IMR-90 (cell line): ENCODE measurements around the gene EGFR. TPM values are rescaled to one million over a fixed set of nuclear protein-coding genes. Genes with fewer than 3 reads are reported as not detected.

Experiments
- ATAC-seq: fragments of 200-7000 bp; cut with Tn5 transposase; 2 replicates; pipeline ENCODE4 v1.9.1; 2020; ENCODE audit warnings: low read depth, mild to moderate bottlenecking, moderate library complexity
- BruUV-seq: library from RNA; stranded (reverse); fragments of 400-500 nt; replicated peaks from 2 replicates; lab custom pipeline; 2021; lab: Mats Ljungman, UMichigan
- CTCF ChIA-PET: fragments of 300-600 bp; formaldehyde crosslinking; extraction: SDS; loops from one replicate; lab custom pipeline; 2021; ENCODE audit warnings: antibody characterized with exemption; lab: Yijun Ruan, JAX
- POLR2A ChIA-PET: fragments of 300-600 bp; sonication (Branson Sonifier 250); formaldehyde crosslinking; loops from one replicate; lab custom pipeline; 2022; ENCODE audit warnings: antibody characterized with exemption; ENCODE audit not compliant: unreplicated experiment; lab: Charles Lee
- DNase-seq: peaks from one replicate; pipeline ENCODE4 v3.0.0; 2013
- H2AFZ ChIP-seq: replicated peaks from 2 replicates; pipeline ENCODE3; 2013; ENCODE audit warnings: low read length, mild to moderate bottlenecking; ENCODE audit not compliant: poor library complexity
- H2AK5ac ChIP-seq: 2 replicates; pipeline ENCODE4 v1.6.1; 2013; ENCODE audit warnings: low read depth, low read length, inconsistent platforms
- H2AK9ac ChIP-seq: replicated peaks from 2 replicates; pipeline ENCODE3; 2013; ENCODE audit warnings: mild to moderate bottlenecking, low read depth, low read length, moderate library complexity; ENCODE audit not compliant: poor library complexity
- H2BK120ac ChIP-seq: 2 replicates; pipeline ENCODE4 v1.6.1; 2013; ENCODE audit warnings: low read depth, low read length, inconsistent platforms
- H2BK15ac ChIP-seq: 3 replicates; pipeline ENCODE4 v1.6.1; 2013; ENCODE audit warnings: low read depth, low read length, inconsistent platforms
- H2BK20ac ChIP-seq: 2 replicates; pipeline ENCODE4 v1.6.1; 2013; ENCODE audit warnings: low read depth, mild to moderate bottlenecking, inconsistent platforms, low read length, moderate library complexity
- H2BK5ac ChIP-seq: 2 replicates; pipeline ENCODE4 v1.6.1; 2013; ENCODE audit warnings: mild to moderate bottlenecking, low read depth, low read length, inconsistent platforms; ENCODE audit not compliant: poor library complexity, severe bottlenecking
- H3K14ac ChIP-seq: replicated peaks from 2 replicates; pipeline ENCODE4 v1.6.1; 2013; ENCODE audit warnings: low read depth, low read length, inconsistent platforms
- H3K18ac ChIP-seq: 2 replicates; pipeline ENCODE4 v1.6.1; 2013; ENCODE audit warnings: low read depth, low read length, control low read depth
- H3K23ac ChIP-seq: 2 replicates; pipeline ENCODE4 v1.6.1; 2013; ENCODE audit warnings: low read depth, low read length, inconsistent platforms
- H3K27ac ChIP-seq: 2 replicates; pipeline ENCODE4 v1.5.1; 2013; ENCODE audit warnings: mild to moderate bottlenecking, control low read depth, low read length; ENCODE audit not compliant: insufficient read depth
- H3K27me3 ChIP-seq: 2 replicates; pipeline ENCODE4 v1.6.1; 2013; ENCODE audit warnings: low read length; ENCODE audit not compliant: control insufficient read depth, insufficient read depth
- H3K36me3 ChIP-seq: 2 replicates; pipeline ENCODE4 v1.6.1; 2013; ENCODE audit warnings: low read length, mixed read lengths; ENCODE audit not compliant: control insufficient read depth, insufficient read depth
- H3K4ac ChIP-seq: 2 replicates; pipeline ENCODE4 v1.6.1; 2013; ENCODE audit warnings: low read depth, low read length, inconsistent platforms
- H3K4me1 ChIP-seq: 2 replicates; pipeline ENCODE4 v1.6.1; 2013; ENCODE audit warnings: low read length, mixed read lengths; ENCODE audit not compliant: control insufficient read depth, insufficient read depth
- H3K4me2 ChIP-seq: 2 replicates; pipeline ENCODE4 v1.6.1; 2013; ENCODE audit warnings: low read depth, mild to moderate bottlenecking, control low read depth, low read length, moderate library complexity
- H3K4me3 ChIP-seq: 2 replicates; pipeline ENCODE4 v1.5.1; 2013; ENCODE audit warnings: low read depth, mild to moderate bottlenecking, control low read depth, low read length, moderate library complexity; ENCODE audit not compliant: insufficient read depth
- H3K56ac ChIP-seq: 2 replicates; pipeline ENCODE4 v1.6.1; 2013; ENCODE audit warnings: low read length, inconsistent platforms; ENCODE audit not compliant: insufficient read depth; ENCODE audit errors: extremely low read depth
- H3K79me1 ChIP-seq, 2 experiments: 2 replicates each; pipeline ENCODE4 v1.6.1; 2013; ENCODE audit warnings: low read length in 2 of 2, inconsistent platforms in 1 of 2, low read depth in 1 of 2
- H3K9ac ChIP-seq: 2 replicates; pipeline ENCODE4 v1.6.1; 2013; ENCODE audit warnings: low read depth, low read length, control low read depth
- H3K9me1 ChIP-seq: 2 replicates; pipeline ENCODE4 v1.6.1; 2013; ENCODE audit warnings: low read length, inconsistent platforms; ENCODE audit not compliant: insufficient read depth
- H3K9me3 ChIP-seq: 2 replicates; pipeline ENCODE4 v1.6.1; 2013; ENCODE audit warnings: low read length; ENCODE audit not compliant: control insufficient read depth, insufficient read depth
- H4K20me1 ChIP-seq: 2 replicates; pipeline ENCODE4 v1.6.1; 2013; ENCODE audit warnings: low read length, inconsistent platforms; ENCODE audit not compliant: insufficient read depth
- H4K5ac ChIP-seq: 2 replicates; pipeline ENCODE4 v1.6.1; 2013; ENCODE audit warnings: mild to moderate bottlenecking, low read depth, low read length, control low read depth
- H4K8ac ChIP-seq, 2 experiments: 2 replicates each; pipeline ENCODE4 v1.6.1; 2013; ENCODE audit warnings: low read depth in 2 of 2, low read length in 2 of 2, control low read depth in 1 of 2, inconsistent platforms in 1 of 2
- H4K91ac ChIP-seq: 2 replicates; pipeline ENCODE4 v1.6.1; 2013; ENCODE audit warnings: low read depth, low read length, inconsistent platforms; ENCODE audit not compliant: insufficient read depth
- BHLHE40 ChIP-seq: fragments of 150-350 bp; IDR thresholded peaks from 2 replicates; pipeline ENCODE4 v1.6.1; 2016; ENCODE audit warnings: mild to moderate bottlenecking, low read depth, low read length
- CEBPB ChIP-seq: IDR thresholded peaks from 2 replicates; pipeline ENCODE4 v1.6.1; 2012; ENCODE audit warnings: low read depth, low read length, improper control_type of control experiment
- CHD1 ChIP-seq: IDR thresholded peaks from 2 replicates; pipeline ENCODE4 v1.6.1; 2012; ENCODE audit warnings: low read depth, low read length, improper control_type of control experiment
- FOS ChIP-seq: fragments of 150-350 bp; IDR thresholded peaks from 2 replicates; pipeline ENCODE4 v1.6.1; 2016; ENCODE audit warnings: low read depth, low read length
- MAFK ChIP-seq: IDR thresholded peaks from 2 replicates; pipeline ENCODE4 v1.6.1; 2012; ENCODE audit warnings: low read depth, low read length, improper control_type of control experiment
- MXI1 ChIP-seq: IDR thresholded peaks from 2 replicates; pipeline ENCODE4 v1.6.1; 2012; ENCODE audit warnings: low read depth, mild to moderate bottlenecking, low read length, moderate library complexity, borderline replicate concordance
- NFE2L2 ChIP-seq: fragments of 150-350 bp; IDR thresholded peaks from 2 replicates; pipeline ENCODE4 v1.6.1; 2016; ENCODE audit warnings: low read depth, mild to moderate bottlenecking, low read length
- RAD21 ChIP-seq: IDR thresholded peaks from 2 replicates; pipeline ENCODE4 v1.6.1; 2012; ENCODE audit warnings: low read length, improper control_type of control experiment
- RCOR1 ChIP-seq: IDR thresholded peaks from 2 replicates; pipeline ENCODE4 v1.6.1; 2012; ENCODE audit warnings: mild to moderate bottlenecking, low read length, improper control_type of control experiment; ENCODE audit not compliant: insufficient replicate concordance
- RFX5 ChIP-seq: IDR thresholded peaks from 2 replicates; pipeline ENCODE4 v1.8.0; 2012; ENCODE audit warnings: low read depth, mild to moderate bottlenecking, low read length, moderate library complexity
- SMC3 ChIP-seq: fragments of 150-350 bp; IDR thresholded peaks from 2 replicates; pipeline ENCODE4 v1.6.1; 2016; ENCODE audit warnings: low read depth, mild to moderate bottlenecking, antibody characterized with exemption, low read length, moderate library complexity
- WGBS, 2 experiments: methylation state at CpG; one replicate each; pipeline versions ENCODE4 v1.1.5 to v1.1.7; 2013; ENCODE audit warnings: missing lambda C conversion rate in 2 of 2; ENCODE audit not compliant: insufficient read length in 1 of 2; ENCODE audit errors: extremely low coverage in 2 of 2; 5-methylcytosine and 5-hydroxymethylcytosine counted together
- dilution Hi-C: fragments of 300-500 bp; cut with HindIII; formaldehyde crosslinking; loops from one replicate; pipeline ENCODE4 v1.14.3; 2018; ENCODE audit warnings: low sequenced_read_pairs; ENCODE audit not compliant: unreplicated experiment
- in situ Hi-C: fragments of 300-500 bp; cut with MboI; formaldehyde crosslinking; loops from 3 replicates; pipeline ENCODE4 v1.14.3; 2019; ENCODE audit warnings: low sequenced_read_pairs, inconsistent platforms, mixed read lengths
- intact Hi-C: fragments of 100-400 bp; cut with micrococcal nuclease; formaldehyde crosslinking; loops from 2 replicates; pipeline ENCODE4 v1.10.0; 2022
- polyA plus RNA-seq, 3 experiments: library from polyadenylated mRNA; depleted of rRNA; stranded (reverse); fragments of >200 nt; gene quantifications; 2 replicates each; pipeline ENCODE4 v1.2.3, GENCODE V29; 2012; ENCODE audit warnings: low replicate concordance in 1 of 3
- total RNA-seq: library from RNA; depleted of rRNA; stranded (reverse); fragments of >200 nt; gene quantifications from 2 replicates; pipeline ENCODE4 v1.2.3, GENCODE V29; 2012
- TF ChIP-seq, protein P1 (sequence below): fragments of 150-350 bp; IDR thresholded peaks from 2 replicates; pipeline ENCODE4 v1.6.1; 2017; ENCODE audit warnings: mild to moderate bottlenecking, antibody characterized with exemption, low read length, low read depth
- TF ChIP-seq, protein P2 (sequence below): conservative IDR thresholded peaks from 2 replicates; pipeline ENCODE4 v1.5.1; 2012; ENCODE audit warnings: mild to moderate bottlenecking, low read depth, low read length, improper control_type of control experiment

The EGFR gene
- total and polyA plus RNA-seq, 2 of the 4 experiments (the other 2 are of a cell fraction) = 36.9 to 60.4 TPM

- H3K9ac ChIP-seq = peak overlapping the region; percentile 54
- no TSS peak for BruUV-seq
- peak overlapping the region; percentile 78 for H3K4me2 ChIP-seq
- H2BK120ac ChIP-seq = peak overlapping the region; percentile 98
- H2BK20ac ChIP-seq = peak overlapping the region; percentile 99
- CTCF ChIA-PET = interaction anchor here (0.6 to 1.7 kb wide), 7 partner anchors 9 to 445 kb away, joined by 3 to 7 read pairs (median 3); no protein-coding TSS in a partner anchor
- no peaks in the 10 kb centered on the region; the same call in 1 of the 2 replicates for H4K20me1 ChIP-seq
- dilution Hi-C loops (no loop called here), in situ Hi-C loops (no loop called here), intact Hi-C loops (loop anchor here (1.0 to 5.0 kb wide), 5 partner anchors 38 to 277 kb away; no protein-coding TSS in a partner anchor)
- H3K23ac ChIP-seq = peak overlapping the region; percentile 99
- DNase-seq = peak; percentile 94
- H2BK15ac ChIP-seq = peak overlapping the region; percentile 86; the same call in 2 of the 3 replicates
- peak; percentile 60 for ATAC-seq
- H3K56ac ChIP-seq = peak overlapping the region; percentile 97
- TF ChIP-seq SMC3 (no peak), BHLHE40 (no peak), MAFK (0 out of 2 replicates have a peak, but pooled peaks have one; percentile 29), RAD21 (peak; percentile 31; the same call in 1 of the 2 replicates), RFX5 (no peak), CHD1 (no peak; the same call in 1 of the 2 replicates), RCOR1 (no peak), MXI1 (0 out of 2 replicates have a peak, but pooled peaks have one; percentile 35), NFE2L2 (peak; percentile 64; the same call in 1 of the 2 replicates), FOS (peak; percentile 85), CEBPB (no peak)
- TF ChIP-seq, protein P1, sequence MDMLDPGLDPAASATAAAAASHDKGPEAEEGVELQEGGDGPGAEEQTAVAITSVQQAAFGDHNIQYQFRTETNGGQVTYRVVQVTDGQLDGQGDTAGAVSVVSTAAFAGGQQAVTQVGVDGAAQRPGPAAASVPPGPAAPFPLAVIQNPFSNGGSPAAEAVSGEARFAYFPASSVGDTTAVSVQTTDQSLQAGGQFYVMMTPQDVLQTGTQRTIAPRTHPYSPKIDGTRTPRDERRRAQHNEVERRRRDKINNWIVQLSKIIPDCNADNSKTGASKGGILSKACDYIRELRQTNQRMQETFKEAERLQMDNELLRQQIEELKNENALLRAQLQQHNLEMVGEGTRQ = no peak
- TF ChIP-seq, protein P2, sequence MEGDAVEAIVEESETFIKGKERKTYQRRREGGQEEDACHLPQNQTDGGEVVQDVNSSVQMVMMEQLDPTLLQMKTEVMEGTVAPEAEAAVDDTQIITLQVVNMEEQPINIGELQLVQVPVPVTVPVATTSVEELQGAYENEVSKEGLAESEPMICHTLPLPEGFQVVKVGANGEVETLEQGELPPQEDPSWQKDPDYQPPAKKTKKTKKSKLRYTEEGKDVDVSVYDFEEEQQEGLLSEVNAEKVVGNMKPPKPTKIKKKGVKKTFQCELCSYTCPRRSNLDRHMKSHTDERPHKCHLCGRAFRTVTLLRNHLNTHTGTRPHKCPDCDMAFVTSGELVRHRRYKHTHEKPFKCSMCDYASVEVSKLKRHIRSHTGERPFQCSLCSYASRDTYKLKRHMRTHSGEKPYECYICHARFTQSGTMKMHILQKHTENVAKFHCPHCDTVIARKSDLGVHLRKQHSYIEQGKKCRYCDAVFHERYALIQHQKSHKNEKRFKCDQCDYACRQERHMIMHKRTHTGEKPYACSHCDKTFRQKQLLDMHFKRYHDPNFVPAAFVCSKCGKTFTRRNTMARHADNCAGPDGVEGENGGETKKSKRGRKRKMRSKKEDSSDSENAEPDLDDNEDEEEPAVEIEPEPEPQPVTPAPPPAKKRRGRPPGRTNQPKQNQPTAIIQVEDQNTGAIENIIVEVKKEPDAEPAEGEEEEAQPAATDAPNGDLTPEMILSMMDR = peak; percentile 25; the same call in 1 of the 2 replicates
- peak overlapping the region; percentile 98 for H3K14ac ChIP-seq
- H4K8ac ChIP-seq = peak overlapping the region; percentile 75 to 97
- peaks cover 15% of the 10 kb centered on the region for H3K36me3 ChIP-seq
- peaks cover 41% of the 10 kb centered on the region for H3K9me1 ChIP-seq
- H3K4me3 ChIP-seq = no peak overlapping the region; the same call in 1 of the 2 replicates
- H4K91ac ChIP-seq = peak overlapping the region; percentile 98
- peaks cover 43% of the 10 kb centered on the region for H3K4me1 ChIP-seq
- H3K9me3 ChIP-seq = no peaks in the 10 kb centered on the region
- H3K27ac ChIP-seq = peak overlapping the region; percentile 95
- POLR2A ChIA-PET = interaction anchor here (0.5 to 1.5 kb wide), 5 partner anchors 15 to 307 kb away, joined by 3 to 6 read pairs (median 3); partner anchors contain the start of gene SEC61G
- peak overlapping the region; percentile 100 for H2BK5ac ChIP-seq
- H2AFZ ChIP-seq = peak overlapping the region; percentile 66
- peak overlapping the region; percentile 80 for H4K5ac ChIP-seq
- H2AK5ac ChIP-seq = peak overlapping the region; percentile 91
- peak overlapping the region; percentile 99 for H3K4ac ChIP-seq
- no peaks in the 10 kb centered on the region for H3K27me3 ChIP-seq
- no CpG with 5 or more reads among the region's 10 CpGs for WGBS, 2 experiments
- H3K79me1 ChIP-seq = peaks cover 32 to 70% of the 10 kb centered on the region in 2 experiments
- H3K18ac ChIP-seq = peak overlapping the region; percentile 82
- H2AK9ac ChIP-seq = peak overlapping the region; percentile 98
These were observed 46.9 kb downstream of the EGFR start for GRCh38 chr7:55065511-55066229.
